Adipocyte (in vitro differentiated cells): Measurements from ENCODE around the gene EIPR1.

ENCODE experiments used
- DNase-seq: peaks from one replicate; pipeline ENCODE4 v3.0.0-alpha.2; 2015; ENCODE audit warnings: low read depth
- H3K27me3 ChIP-seq: replicated peaks from 2 replicates; pipeline ENCODE4 v1.7.0; 2013; ENCODE audit warnings: mild to moderate bottlenecking, low read length, moderate library complexity; ENCODE audit not compliant: control insufficient read depth, insufficient read depth
- H3K36me3 ChIP-seq: 2 replicates; pipeline ENCODE4 v1.7.0; 2013; ENCODE audit warnings: low read length, mild to moderate bottlenecking, moderate library complexity; ENCODE audit not compliant: control insufficient read depth, insufficient read depth, severe bottlenecking
- H3K4me1 ChIP-seq: 2 replicates; pipeline ENCODE4 v1.7.0; 2013; ENCODE audit warnings: mild to moderate bottlenecking, low read length, moderate library complexity; ENCODE audit not compliant: control insufficient read depth, insufficient read depth
- H3K4me3 ChIP-seq: 2 replicates; pipeline ENCODE4 v1.7.0; 2013; ENCODE audit warnings: mild to moderate bottlenecking, low read length, moderate library complexity
- H3K9ac ChIP-seq: 2 replicates; pipeline ENCODE4 v1.7.0; 2013; ENCODE audit warnings: mild to moderate bottlenecking, low read length, moderate library complexity
- H3K9me3 ChIP-seq: 2 replicates; pipeline ENCODE4 v1.7.0; 2013; ENCODE audit warnings: mild to moderate bottlenecking, low read length, moderate library complexity; ENCODE audit not compliant: control insufficient read depth

Gene EIPR1

DNA sequence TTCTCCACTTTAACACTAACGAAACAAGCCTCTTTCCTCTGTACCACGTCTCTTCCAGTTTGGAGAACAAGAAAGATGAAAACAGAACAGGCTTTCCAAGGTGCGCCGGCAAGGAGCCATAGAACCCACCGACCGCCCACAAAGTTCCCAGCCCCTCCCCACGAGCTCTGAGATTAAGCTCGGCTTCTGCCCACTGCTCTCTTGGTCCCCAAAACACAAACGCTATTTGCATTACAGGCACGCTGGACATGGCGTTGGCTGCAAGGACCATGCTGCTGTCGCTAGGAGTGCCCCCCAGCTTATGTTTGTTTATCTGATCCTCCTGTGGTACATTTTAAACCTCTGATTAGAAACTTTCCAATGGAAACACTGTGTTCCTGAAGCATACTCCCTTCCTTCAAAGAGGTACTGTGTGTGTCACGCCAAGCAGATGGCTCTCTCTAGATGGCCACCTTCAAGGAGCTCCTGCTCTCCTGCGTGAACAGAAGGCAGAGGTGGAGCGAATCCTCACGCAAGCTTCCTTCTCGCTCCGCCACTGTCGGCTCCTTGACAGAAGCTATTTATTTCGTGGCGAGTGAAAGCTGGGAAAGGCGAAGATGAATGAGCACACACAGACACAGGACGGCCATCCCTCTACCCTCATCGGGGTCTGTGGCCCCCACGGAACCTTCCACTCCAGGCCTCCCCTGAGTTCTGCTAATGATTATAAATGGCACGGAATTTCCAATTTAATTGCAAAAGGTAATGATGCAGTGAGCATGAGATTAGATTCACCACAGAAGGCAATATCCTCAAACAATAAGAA is 166.2 kb downstream of the EIPR1 start:
- Histone ChIP-seq H3K4me3 (no peak overlapping the region), H3K27me3 (no peaks in the 10 kb centered on the region), H3K36me3 (peaks cover 12% of the 10 kb centered on the region), H3K4me1 (no peaks in the 10 kb centered on the region), H3K9ac (no peak overlapping the region), H3K9me3 (no peaks in the 10 kb centered on the region)
- no peak for DNase-seq

- Histone ChIP-seq H3K4me1 (no peaks in the 10 kb centered on the region), H3K36me3 (peaks cover 12% of the 10 kb centered on the region), H3K4me3 (no peak overlapping the region), H3K9me3 (no peaks in the 10 kb centered on the region), H3K9ac (no peak overlapping the region), H3K27me3 (no peaks in the 10 kb centered on the region)
- no peak for DNase-seq
Measured at GRCh38 chr2:3210257-3210656, 167.4 kb downstream of the EIPR1 start.

DNA sequence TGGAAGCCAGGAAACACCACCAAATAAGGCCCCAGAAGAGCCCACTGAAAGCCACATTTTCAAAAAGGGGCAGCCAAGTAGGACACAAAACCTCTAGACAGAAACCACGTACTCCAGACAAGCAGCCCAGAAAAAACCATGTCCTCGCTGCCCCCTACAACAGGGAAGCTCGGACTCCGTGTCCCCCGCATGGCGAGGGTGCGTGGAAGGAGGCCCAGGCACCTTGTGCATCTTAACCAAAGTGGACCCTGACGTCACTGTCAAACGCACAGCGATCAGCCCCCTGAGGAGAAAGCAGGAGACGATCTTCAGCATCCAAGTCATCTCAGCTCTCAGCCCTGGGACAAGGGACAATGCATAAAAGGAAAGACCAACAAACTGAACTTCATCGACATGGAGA is 168.4 kb downstream of the EIPR1 start:
- Histone ChIP-seq H3K9ac (no peak overlapping the region), H3K36me3 (peaks cover 12% of the 10 kb centered on the region), H3K9me3 (no peaks in the 10 kb centered on the region), H3K27me3 (no peaks in the 10 kb centered on the region), H3K4me1 (no peaks in the 10 kb centered on the region), H3K4me3 (no peak overlapping the region)
- DNase-seq, result no peak

DNA sequence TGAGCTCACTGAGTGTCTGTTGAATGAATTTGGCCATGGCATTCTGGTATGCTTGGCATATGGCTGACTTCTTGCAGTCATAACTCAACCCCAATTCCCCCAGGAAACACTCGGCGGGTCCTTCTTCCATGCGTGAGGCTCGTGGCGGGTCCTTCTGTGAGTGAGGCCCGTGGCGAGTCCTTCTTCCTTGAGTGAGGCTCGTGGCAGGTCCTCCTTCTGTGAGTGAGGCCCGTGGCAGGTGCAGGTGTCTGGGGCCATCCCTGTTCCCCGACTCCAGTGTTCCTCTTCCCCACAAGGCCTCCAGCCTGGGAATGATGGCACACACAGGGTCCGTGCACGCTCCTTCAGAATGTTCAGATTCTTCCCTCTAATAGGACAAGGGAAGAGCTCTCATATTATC is 169.0 kb downstream of the EIPR1 start:
- Histone ChIP-seq H3K9me3 (no peaks in the 10 kb centered on the region), H3K4me1 (no peaks in the 10 kb centered on the region), H3K27me3 (no peaks in the 10 kb centered on the region), H3K36me3 (peaks cover 12% of the 10 kb centered on the region), H3K9ac (no peak overlapping the region), H3K4me3 (no peak overlapping the region)
- DNase-seq, result no peak

DNA sequence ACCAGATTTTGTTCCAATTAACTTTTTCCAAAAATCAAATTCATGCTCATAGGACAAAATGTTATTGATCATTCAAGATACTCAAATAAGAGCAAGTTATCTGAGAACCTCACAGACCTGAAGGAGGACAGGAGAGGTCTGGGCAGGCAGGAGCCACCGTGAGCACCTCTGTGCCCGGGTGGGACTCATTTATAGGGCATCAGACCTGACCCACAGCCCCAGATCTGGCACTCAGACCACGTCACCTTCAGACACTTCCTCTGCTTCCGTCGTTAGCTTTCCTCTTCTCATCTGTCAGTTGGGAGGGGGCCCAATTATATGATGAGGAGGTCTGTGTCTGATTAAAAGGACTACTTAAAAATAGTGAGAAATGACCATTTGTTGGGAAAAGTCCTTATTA is 169.4 kb downstream of the EIPR1 start:
- Histone ChIP-seq H3K9me3 (no peaks in the 10 kb centered on the region), H3K9ac (no peak overlapping the region), H3K4me3 (no peak overlapping the region), H3K36me3 (peaks cover 9% of the 10 kb centered on the region), H3K4me1 (no peaks in the 10 kb centered on the region), H3K27me3 (no peaks in the 10 kb centered on the region)
- DNase-seq, result no peak

DNA sequence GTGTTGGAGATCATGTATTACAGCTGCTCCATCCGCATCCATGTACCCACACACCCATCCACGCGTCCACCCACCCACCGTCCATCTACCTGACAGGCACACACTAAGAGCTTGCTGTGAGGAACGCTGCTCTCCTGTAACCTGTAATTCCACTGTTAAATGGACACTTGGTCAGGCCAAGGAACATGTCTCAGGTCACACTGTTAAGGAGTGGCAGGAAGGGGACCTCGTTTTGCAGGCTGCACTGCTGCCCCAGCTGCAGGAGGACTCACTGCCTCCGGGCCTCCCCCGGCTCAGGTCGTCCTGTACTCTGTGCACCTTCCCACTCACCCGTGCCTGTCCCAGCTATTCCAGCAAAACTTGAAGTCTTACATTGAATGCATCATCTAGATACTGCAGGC is 170.5 kb downstream of the EIPR1 start:
- no peak for DNase-seq
- H3K27me3 ChIP-seq, result no peaks in the 10 kb centered on the region
- no peak overlapping the region for H3K4me3 ChIP-seq
- H3K9ac ChIP-seq, result no peak overlapping the region
- H3K9me3 ChIP-seq, result no peaks in the 10 kb centered on the region
- no peaks in the 10 kb centered on the region for H3K4me1 ChIP-seq
- peaks cover 9% of the 10 kb centered on the region for H3K36me3 ChIP-seq

DNA sequence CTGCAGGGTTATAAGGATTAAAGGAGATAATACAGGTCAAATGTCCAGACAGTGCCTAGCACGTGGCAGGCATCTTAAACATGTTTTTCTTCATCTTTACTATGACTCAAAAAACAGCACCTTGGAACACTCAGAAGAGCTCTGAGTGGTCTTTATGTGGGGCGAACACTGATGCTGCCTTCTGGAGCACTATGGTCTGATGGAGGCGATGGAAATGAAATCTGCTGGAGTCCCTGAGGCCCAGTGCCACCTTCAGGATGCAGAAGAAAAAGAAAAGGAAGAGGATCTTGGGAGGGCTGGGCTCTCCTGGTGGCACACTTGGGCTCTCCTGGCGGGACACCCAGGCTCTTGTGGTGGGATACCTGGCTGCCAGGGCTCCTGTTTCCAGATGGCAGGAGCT is 171.8 kb downstream of the EIPR1 start:
- no peak overlapping the region for H3K9ac ChIP-seq
- H3K36me3 ChIP-seq, result peaks cover 3% of the 10 kb centered on the region
- H3K4me3 ChIP-seq, result no peak overlapping the region
- no peak for DNase-seq
- H3K27me3 ChIP-seq, result no peaks in the 10 kb centered on the region
- no peaks in the 10 kb centered on the region for H3K4me1 ChIP-seq
- no peaks in the 10 kb centered on the region for H3K9me3 ChIP-seq

GRCh38 chr2:3204031-3204821 is 173.4 kb downstream of the EIPR1 start:
- no peaks in the 10 kb centered on the region for H3K27me3 ChIP-seq
- H3K9ac ChIP-seq, result no peak overlapping the region
- H3K4me3 ChIP-seq, result no peak overlapping the region
- DNase-seq, result no peak
- H3K9me3 ChIP-seq, result no peaks in the 10 kb centered on the region
- peaks cover 3% of the 10 kb centered on the region for H3K36me3 ChIP-seq
- H3K4me1 ChIP-seq, result no peaks in the 10 kb centered on the region

DNA sequence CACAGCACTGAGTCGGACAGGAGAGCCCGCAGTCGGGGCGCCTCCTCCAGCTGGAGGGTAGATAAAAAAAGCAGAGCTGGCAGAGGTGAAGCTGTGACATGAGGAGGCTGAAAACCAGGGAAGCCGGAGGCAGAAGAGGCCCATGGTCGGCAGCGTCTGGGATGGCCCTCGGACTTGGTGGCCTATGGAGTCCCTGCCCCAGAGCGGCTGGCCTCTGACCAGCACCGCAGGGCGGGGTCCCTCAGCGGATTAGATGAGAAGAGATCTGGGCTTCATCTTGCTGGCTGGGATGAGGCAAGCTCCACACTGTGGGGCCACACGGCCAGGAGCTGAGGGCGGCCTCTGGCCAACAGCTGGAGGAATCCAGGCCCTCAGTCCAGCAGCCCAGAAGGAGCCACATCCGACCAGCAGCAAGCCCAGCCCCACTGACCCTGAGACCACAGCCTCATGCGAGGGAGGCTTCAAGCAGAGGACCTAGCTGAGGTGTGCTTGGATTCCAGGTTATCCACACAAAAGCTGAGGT is 174.1 kb downstream of the EIPR1 start:
- DNase-seq, result no peak
- Histone ChIP-seq H3K36me3 (peaks cover 3% of the 10 kb centered on the region), H3K27me3 (no peaks in the 10 kb centered on the region), H3K9ac (no peak overlapping the region), H3K4me1 (no peaks in the 10 kb centered on the region), H3K4me3 (no peak overlapping the region), H3K9me3 (no peaks in the 10 kb centered on the region)

DNA sequence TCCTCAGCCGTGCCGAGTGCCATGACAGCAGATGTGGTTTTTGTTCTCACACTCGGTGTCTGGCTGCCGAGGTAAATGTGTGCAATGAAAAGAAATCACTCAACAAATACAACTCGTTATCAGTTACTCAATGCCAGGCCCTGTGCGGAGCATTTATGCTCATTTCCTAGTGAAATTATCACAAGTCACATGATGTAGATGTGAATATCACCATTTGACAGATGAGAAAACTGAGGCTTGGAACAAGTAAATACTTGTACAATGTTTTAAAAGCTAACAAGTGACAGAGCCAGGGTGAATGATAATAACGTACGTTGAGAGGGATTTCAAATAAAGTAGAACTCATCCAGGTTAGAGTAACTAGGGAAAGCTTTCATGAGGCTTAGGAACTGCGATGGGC is 174.7 kb downstream of the EIPR1 start:
- Histone ChIP-seq H3K9ac (no peak overlapping the region), H3K4me3 (no peak overlapping the region), H3K4me1 (no peaks in the 10 kb centered on the region), H3K9me3 (no peaks in the 10 kb centered on the region), H3K27me3 (no peaks in the 10 kb centered on the region), H3K36me3 (no peaks in the 10 kb centered on the region)
- no peak for DNase-seq

DNA sequence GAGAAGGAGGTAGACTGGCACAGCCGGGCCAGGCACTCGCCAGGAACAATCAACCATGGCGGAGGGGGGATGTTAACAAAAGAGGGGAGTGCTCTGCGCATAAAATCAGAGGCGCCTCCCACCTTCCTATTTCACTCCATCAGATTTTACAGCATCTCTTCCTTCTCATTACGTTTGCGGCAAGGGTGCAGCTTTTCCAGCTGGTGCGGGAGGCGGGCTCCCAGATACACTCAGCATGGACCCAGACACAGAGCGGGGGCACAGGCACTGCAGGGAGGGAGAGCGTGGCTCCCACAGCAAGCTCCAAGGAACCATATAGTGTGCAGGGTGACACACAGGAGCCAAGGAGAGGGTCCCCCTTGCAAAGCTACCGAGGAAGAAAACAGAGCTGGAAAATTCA is 176.3 kb downstream of the EIPR1 start:
- peaks cover under 1% of the 10 kb centered on the region for H3K36me3 ChIP-seq
- H3K27me3 ChIP-seq, result no peaks in the 10 kb centered on the region
- DNase-seq, result no peak
- H3K4me1 ChIP-seq, result no peaks in the 10 kb centered on the region
- H3K4me3 ChIP-seq, result no peak overlapping the region
- no peak overlapping the region for H3K9ac ChIP-seq
- no peaks in the 10 kb centered on the region for H3K9me3 ChIP-seq
